Activated T-helper 9 cell treated with anti-CD3 and anti-CD28 coated beads, Interleukin-2, amount 50 U/mL, for 16 hours (primary cell): Measurements from ENCODE around the gene PIK3C2G.
"Not testable (repeated sequence)": the region's sequence is repeated elsewhere in the genome, so short reads cannot be mapped to it uniquely, and the experiment has no call there.

Experiments used
- DNase-seq: peaks from one replicate; pipeline ENCODE4 v3.0.0-alpha.2; 2020; ENCODE audit warnings: low read depth

Gene PIK3C2G

DNA sequence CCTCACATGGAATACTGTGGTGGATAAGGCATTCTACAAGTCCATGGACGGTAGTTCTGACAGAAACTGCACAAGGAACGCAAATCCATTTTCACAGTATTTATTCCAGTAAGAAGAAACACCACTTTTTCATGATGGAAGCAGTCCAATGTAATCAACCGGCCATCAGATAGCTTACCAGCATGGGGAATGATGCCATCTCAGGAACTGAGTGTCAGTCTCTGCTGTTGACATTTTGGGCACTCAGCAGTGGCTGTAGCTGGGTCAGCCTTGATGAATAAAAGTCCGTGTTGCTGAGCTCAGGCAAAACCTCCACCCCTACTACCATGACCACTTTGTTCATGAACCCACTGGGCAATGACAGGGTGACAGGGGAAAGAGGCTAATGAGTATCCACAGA, 373.1 kb downstream of the PIK3C2G start:
- no peak for DNase-seq

GRCh38 chr12:18640321-18640955, 379.1 kb downstream of the PIK3C2G start:
- no peak for DNase-seq

GRCh38 chr12:18643681-18644080, 382.4 kb downstream of the PIK3C2G start:
- DNase-seq = no peak

GRCh38 chr12:18644564-18644963, 383.2 kb downstream of the PIK3C2G start:
- no peak for DNase-seq

- no peak for DNase-seq
These were observed 385.1 kb downstream of the PIK3C2G start for GRCh38 chr12:18646286-18646890.

GRCh38 chr12:18651525-18651924, 390.2 kb downstream of the PIK3C2G start:
- no peak for DNase-seq

DNA sequence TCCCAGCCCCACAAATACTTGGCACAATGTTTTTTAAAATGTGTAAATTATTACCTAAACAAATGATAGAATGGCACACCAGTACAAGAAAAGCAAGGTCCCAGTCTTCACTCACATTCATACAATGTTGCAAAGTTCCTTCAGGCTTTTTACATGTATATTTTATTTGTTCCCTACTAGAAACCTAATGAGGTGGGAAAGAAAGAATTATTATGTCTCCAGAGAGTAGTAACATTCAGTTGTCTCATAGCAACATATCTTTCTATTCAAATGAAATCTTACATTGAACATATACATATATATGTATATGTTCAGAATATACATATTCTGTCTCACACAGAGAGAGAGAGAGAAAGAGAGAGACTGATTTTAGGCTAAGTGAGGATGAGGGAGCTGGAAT, 391.3 kb downstream of the PIK3C2G start:
- DNase-seq = no peak

DNA sequence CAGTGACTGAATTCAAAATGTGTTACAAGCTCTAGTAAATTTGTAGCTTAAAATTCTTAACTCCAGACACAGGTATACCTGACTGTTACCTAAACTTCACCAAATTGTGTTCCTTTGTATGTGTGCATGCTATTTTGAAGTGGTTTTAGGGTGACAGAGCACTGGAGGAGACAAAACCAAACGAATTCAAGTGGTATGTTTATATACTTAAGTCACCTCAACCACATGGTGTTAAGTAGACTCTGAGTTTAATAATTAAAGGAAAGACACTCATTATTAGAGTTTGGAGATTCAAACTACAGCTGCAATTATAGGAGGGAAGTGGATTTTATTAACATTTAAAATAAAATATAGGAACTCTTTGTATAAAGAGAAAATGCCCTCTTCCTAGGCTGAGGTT, 392.1 kb downstream of the PIK3C2G start:
- no peak for DNase-seq

DNA sequence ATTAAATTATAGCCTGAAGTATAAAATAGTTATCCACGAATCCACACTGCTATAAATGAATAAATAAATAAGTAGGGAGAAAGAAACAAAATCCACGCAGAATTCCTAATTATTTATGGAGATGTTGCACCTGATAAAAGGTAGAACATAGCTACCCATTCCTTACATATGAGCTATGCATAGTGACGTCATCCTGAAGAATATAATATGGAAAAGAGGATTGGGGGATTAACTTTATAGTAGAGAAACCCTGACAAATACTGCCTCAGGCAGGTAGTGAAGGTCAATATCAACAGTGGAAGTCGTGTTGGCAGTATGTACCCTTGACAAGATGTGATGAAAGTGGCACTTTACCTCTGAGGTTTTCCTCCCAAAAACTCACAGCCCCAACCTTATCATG, 394.0 kb downstream of the PIK3C2G start:
- no peak for DNase-seq

GRCh38 chr12:18658179-18658578, 396.9 kb downstream of the PIK3C2G start:
- DNase-seq = no peak

DNA sequence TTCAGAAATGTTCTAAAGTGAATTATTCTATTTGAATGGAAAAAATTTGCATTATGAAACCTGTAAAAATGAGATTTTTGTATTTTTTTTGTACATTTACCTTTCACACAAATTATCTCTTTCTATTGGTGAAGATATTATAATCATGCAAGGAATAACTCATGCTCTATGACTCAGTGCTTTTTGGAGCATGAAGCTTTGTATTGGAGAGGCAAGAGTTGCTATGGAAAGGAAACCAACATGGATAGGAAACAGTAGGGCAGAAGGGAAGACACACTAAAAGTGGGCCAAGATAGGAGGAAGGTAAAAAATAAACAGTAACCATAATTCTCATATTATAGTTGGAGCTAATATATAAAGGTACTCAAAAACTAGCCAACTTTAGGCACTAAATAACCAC, 397.5 kb downstream of the PIK3C2G start:
- DNase-seq = no peak

DNA sequence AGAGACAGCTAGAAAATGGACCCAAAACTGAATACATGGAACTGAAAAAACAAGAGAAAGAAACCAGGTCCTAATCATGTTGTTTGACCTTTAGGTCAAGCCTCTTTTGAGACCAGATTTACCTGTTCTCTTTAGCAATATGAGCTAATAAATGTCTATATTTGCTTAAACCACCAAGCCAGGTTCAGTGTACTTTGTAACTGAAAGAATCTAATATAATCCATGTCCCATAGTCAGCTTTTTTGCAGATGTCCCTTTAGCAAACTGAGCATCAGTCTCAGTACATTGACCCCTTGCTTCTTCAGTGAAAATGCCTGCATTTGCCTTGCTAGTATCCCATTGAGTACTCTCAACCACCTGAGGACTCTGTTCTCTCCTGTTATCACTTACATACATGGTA, 414.8 kb downstream of the PIK3C2G start:
- no peak for DNase-seq

- DNase-seq = no peak
These were observed 415.8 kb downstream of the PIK3C2G start for GRCh38 chr12:18676996-18677588.

DNA sequence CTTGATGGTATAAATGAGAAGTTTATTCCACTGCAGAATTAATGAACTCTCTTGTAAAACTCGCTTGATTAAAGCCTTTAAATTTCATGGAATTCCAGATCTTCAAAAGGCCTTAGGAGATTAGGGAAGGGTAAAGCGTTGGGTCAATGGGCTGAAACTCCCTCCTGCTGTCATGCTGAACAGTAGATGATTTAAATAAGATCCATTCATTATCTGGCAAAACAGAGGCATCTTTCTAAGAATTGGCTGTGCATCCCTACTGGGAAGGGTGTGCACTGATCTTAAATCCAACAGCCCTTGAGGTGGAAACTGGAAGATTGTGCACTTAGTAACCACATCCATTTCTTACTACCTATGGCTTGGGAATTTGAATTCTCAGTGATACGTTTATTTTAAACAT, 420.5 kb downstream of the PIK3C2G start:
- DNase-seq = no peak

DNA sequence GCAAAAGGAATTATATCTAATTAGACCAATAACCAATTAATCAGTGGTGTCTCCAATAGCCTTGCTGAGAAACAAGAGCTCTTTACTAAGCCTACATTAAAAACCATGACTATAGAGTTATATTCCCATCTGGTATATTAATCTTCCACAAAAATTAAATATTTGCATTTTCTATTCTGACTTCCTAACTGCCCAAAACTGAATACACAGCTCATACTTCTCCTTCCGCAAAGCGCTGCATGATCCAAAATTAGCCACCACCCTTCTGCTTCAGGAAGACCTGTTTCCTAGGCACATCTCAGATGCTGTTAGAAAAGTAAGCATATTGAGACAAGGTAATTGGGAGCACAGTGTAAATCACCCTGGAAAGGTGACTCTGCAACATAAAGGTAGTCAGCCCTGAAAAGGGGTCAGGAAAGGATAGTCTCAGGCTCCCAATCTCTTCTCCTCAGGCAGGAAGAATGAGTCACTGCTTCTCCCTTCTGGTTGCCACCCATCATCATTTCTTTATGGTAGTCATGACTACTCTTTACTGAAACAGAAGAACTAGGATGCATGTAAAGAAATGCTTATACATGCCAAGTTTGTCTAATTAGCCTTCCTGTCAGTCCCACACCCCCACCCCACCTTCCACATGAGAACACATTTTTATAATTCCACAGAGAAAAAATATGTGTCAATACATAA, 422.2 kb downstream of the PIK3C2G start:
- DNase-seq = no peak

GRCh38 chr12:18684430-18684829, 423.1 kb downstream of the PIK3C2G start:
- DNase-seq = no peak

- DNase-seq = no peak
These were observed 428.5 kb downstream of the PIK3C2G start for GRCh38 chr12:18689771-18690170.

GRCh38 chr12:18690653-18691052, 429.3 kb downstream of the PIK3C2G start:
- no peak for DNase-seq

GRCh38 chr12:18693986-18694385, 432.7 kb downstream of the PIK3C2G start:
- DNase-seq = not testable (repeated sequence)

GRCh38 chr12:18696971-18697602, 435.8 kb downstream of the PIK3C2G start:
- no peak for DNase-seq
